GM19351 (cell line): ENCODE data around the gene CDCA7.
"Not testable (repeated sequence)": the region's sequence is repeated elsewhere in the genome, so short reads cannot be mapped to it uniquely, and the experiment has no call there.

ENCODE experiments used
- ATAC-seq: cut with Tn5 transposase; IDR thresholded peaks from one replicate; pipeline ENCODE4 v1.9.1; 2021; ENCODE audit warnings: mild to moderate bottlenecking, moderate library complexity; ENCODE audit not compliant: unreplicated experiment

CDCA7 gene

DNA sequence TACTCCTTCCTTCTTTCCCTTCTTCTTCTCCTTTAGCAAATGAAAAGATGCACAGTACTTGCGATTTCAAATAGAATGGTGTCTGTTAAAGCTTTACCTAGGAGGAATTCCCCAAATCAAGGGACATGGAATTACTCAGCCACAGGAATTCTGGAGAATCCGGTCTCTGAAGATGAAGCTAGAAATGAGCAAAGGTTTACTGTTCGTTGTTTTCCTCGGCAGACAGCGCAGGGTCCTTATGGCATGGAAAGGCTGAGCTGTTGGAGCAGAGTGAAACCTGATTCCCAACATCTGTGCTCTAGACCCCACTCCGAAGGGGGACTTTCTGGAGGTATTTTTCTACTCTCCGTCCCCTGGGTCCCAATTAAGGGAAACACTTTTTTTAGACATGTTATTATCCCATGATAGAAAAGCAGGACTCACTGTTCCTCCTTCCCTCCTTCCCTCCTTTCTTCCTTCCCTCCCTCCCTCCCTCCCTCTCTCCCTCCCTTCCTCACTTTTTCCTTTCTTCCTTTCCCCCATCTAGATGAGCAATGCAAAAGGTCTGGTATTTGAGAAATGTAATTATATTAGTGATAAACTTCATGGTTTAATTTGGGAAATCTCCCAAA, 47.1 kb downstream of the CDCA7 start:
- ATAC-seq = no peak

DNA sequence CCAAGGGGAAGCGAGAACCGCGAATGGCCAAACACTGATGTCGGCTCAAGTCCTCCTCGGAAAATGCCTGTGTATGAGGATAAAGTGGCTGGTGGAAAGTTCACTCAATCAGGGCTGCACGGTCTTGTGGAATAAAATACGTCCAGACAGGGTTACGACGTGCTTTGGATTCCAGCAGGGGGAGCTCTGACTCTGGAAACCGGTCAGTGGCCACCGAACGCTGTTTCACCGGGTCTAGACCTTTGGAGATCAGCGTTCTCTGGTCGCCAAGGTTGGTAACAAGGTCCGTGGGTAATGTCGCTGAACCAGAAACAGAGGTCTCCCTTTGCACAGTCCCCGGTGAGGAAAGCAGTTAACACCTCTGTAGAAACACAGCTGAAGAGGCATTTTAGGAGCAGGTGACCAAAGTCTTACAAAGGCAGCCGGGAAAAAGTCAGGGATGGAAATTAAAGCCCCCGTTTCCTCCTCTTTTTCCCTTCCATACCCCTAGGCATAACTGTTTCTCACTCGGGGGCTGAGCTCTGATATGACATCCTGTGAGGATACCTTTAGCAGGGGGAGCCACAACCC, 47.8 kb downstream of the CDCA7 start:
- no peak for ATAC-seq

GRCh38 chr2:173404841-173405750, 50.4 kb downstream of the CDCA7 start:
- ATAC-seq = no peak

- no peak for ATAC-seq
These were observed 52.5 kb downstream of the CDCA7 start for GRCh38 chr2:173407176-173407575.

- no peak for ATAC-seq
These were observed 53.0 kb downstream of the CDCA7 start for GRCh38 chr2:173407646-173408045.

- no peak for ATAC-seq
These were observed 55.9 kb downstream of the CDCA7 start for GRCh38 chr2:173410579-173410978.

- ATAC-seq = no peak
These were observed 58.0 kb downstream of the CDCA7 start for GRCh38 chr2:173412628-173413027.

- ATAC-seq = no peak
These were observed 60.2 kb downstream of the CDCA7 start for GRCh38 chr2:173414823-173415322.

DNA sequence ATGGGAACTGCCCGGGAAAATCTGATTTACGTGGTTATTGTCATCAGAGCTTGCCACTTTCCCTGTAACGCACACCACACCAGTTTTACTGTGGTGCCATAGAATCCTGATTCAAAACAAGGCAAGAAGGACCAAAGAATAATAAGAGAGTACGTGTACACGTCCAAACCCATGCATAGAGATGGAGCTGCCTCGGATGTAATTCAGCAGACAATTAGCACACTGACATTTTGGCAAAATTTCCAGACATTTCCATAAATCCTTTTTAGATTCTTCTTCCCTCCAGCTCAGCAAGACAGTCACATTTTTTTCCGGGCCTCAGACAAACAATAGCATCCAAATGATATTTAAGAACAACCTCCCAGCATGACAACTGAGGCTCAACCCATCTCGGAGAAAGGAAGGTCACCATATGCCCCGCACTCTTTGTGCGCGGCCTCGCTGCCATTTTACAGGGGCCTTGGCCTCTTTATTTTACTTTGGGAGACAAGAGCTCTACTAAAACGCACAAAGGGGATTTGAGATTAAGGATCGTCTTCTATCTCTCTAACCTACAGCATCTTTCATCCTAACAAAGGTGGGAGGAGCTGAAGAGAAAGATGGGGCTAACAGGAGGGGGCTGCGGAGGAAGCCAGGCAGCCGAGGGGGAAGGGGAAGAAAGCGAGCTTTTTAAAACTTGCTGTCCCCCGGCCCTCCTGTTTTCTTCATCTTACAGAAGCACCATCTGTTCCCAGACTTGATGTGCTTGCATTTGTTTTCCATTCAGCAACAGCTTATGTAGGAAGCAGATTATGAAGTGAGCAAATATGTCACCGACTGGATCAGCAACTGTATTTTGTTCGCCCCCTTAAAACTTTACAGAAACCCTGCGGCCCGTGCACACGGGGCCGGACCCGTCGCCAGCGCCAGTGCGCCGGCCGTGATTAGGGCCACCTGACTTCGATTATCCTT, 61.0 kb downstream of the CDCA7 start:
- ATAC-seq = no peak

DNA sequence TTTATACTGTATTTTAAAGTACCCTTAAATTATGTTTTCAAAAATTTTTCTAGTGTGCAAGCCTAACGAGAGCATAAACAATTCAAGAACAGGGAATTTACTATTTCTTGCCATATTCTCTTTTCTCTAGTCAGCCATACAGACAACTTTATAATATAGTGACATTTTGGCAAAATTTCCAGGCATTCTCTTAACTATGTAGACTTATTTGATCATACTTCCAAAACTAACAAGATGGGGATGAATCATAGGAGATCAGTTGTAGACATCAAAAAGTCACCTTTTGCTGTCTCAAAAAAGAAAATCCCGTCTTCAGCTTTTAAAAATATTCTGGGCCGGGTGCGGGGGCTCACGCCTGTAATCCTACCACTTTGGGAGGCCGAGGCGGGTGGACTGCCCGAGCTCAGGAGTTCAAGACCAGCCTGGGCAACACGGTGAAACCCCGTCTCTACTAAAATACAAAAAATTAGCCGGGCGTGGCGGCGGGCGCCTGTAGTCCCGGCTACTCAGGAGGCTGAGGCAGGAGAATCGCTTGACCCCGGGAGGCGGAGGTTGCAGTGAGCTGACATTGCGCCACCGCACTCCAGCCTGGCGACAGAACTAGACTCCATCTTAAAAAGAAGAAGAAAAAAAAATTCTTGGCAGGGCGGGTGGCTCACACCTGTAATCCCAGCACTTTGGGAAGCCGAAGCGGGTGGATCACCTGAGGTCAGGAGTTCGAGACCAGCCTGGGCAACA, 61.9 kb downstream of the CDCA7 start:
- not testable (repeated sequence) for ATAC-seq

- ATAC-seq = no peak
These were observed 62.7 kb downstream of the CDCA7 start for GRCh38 chr2:173417341-173417740.

DNA sequence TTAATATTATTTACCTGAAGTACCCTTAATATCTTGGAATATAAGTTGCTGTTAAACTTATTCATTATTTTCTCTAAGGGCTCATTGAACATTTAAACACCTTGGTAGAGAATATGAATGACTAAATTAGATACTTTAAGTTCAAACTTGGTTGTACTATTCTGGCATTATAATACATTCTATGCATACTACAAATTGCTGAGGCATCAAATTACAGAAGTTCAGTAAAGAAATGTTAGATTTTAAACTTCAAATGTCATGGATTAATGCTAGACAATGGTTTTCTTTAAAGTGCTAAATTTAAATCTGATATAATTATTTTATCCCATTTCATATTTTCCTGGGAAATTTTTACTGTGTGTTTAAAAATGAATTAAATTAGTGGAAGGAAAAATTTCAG, 63.1 kb downstream of the CDCA7 start:
- no peak for ATAC-seq
